ENCODE measurements around the gene TSR1.

Gene TSR1

GRCh38 chr17:2362881-2363280, 26.6 kb upstream of the TSR1 start:
- TF ChIP-seq CTCF (conservative IDR thresholded peaks at IDR 0.05; ENCODE audit: low read depth, low read length): no peak
- no peak overlapping the region for H3K4me3 ChIP-seq (ENCODE audit: low read length)
- no peak for DNase-seq (ENCODE audit: low read depth)

GRCh38 chr17:2362416-2362815, 26.2 kb upstream of the TSR1 start:
- no peak for DNase-seq (ENCODE audit: low read depth)
- no peak for TF ChIP-seq CTCF (conservative IDR thresholded peaks at IDR 0.05; ENCODE audit: low read depth, low read length)
- H3K4me3 ChIP-seq (ENCODE audit: low read length): no peak overlapping the region

GRCh38 chr17:2362016-2362415, 25.8 kb upstream of the TSR1 start:
- TF ChIP-seq CTCF (conservative IDR thresholded peaks at IDR 0.05; ENCODE audit: low read depth, low read length): no peak
- no peak for DNase-seq (ENCODE audit: low read depth)
- no peak overlapping the region for H3K4me3 ChIP-seq (ENCODE audit: low read length)

DNA sequence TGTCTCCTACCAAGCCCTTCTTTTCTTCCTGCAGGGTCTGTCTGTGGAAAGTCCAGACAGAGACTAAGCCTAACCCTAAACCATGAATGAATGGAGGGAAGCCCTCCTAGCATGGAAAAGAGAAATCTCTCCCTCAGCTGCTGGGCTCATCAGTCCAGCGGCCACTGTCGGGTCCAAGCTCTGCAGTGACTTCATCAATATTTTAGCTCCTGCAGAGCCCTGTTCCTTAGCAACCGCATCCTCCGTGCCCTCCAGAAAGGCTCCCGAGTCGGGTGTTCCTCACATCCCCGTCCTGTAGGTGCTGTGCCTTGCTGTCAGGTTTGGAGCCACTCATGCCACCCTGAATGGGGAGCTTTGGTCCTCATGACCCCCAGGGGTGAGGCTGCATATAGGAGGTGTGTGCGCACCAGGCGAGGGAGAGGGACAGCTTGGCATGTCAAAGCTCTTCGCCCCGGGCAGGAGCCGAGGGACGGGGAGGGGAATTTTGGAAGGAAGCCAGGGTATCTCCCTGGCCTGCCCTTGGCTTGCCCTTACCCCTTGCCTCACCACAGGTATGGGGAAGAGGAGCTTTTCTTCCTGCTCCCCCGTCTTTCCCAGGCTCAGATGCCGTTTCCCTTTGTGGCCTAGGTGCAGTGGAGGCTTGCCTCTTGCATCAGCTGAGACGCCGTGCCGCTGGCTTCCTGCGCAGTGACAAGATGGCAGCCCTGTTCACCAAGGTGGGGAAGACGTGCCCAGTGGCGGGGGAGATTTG, 24.9 kb upstream of the TSR1 start:
- DNase-seq (ENCODE audit: low read depth): no peak
- TF ChIP-seq CTCF (conservative IDR thresholded peaks at IDR 0.05; ENCODE audit: low read depth, low read length): no peak
- H3K4me3 ChIP-seq (ENCODE audit: low read length): no peak overlapping the region

- no peak for DNase-seq (ENCODE audit: low read depth)
- no peak overlapping the region for H3K4me3 ChIP-seq (ENCODE audit: low read length)
- TF ChIP-seq CTCF (conservative IDR thresholded peaks at IDR 0.05; ENCODE audit: low read depth, low read length): no peak
Measured at GRCh38 chr17:2357931-2358434, 21.7 kb upstream of the TSR1 start.

- DNase-seq (ENCODE audit: low read depth): no peak
Measured at GRCh38 chr17:2357237-2357636, 21.0 kb upstream of the TSR1 start.

More at GRCh38 chr17:2357237-2357636, 21.0 kb upstream of the TSR1 start:
- H3K4me3 ChIP-seq (ENCODE audit: low read length): no peak overlapping the region
- no peak for TF ChIP-seq CTCF (conservative IDR thresholded peaks at IDR 0.05; ENCODE audit: low read depth, low read length)

All from retinal pigment epithelial cell (primary cell).